Stimulated activated CD4-positive, alpha-beta T cell treated with anti-CD3 and anti-CD28 coated beads, Interleukin-1b, Interleukin-23, amount 100 ng/mL, for 1 hour (primary cell): ENCODE results near the gene CXorf65.

Experiments used
- DNase-seq, 2 donors: peaks; one replicate each; pipeline ENCODE4 v3.0.0-alpha.2; 2020; ENCODE audit warnings: low read depth in 2 of 2

Gene CXorf65

GRCh38 chrX:71107245-71107644, 705 bp upstream of the CXorf65 start:
- no peak for DNase-seq

GRCh38 chrX:71105628-71106027, 912 bp downstream of the CXorf65 start:
- DNase-seq, result no peak

- DNase-seq, result no peak
Observed at GRCh38 chrX:71103110-71103983, 3.2 kb downstream of the CXorf65 start.

GRCh38 chrX:71102292-71102691, 4.2 kb downstream of the CXorf65 start:
- DNase-seq, result no peak

- DNase-seq, result no peak
Observed at GRCh38 chrX:71100581-71101505, 5.7 kb downstream of the CXorf65 start.

GRCh38 chrX:71099736-71100135, 6.8 kb downstream of the CXorf65 start:
- DNase-seq, result no peak

GRCh38 chrX:71098951-71099506, 7.5 kb downstream of the CXorf65 start:
- DNase-seq, result no peak

- peak; percentile 50 to 52 for DNase-seq
Observed at GRCh38 chrX:71098302-71098701, 8.2 kb downstream of the CXorf65 start.

GRCh38 chrX:71096760-71097032, 9.8 kb downstream of the CXorf65 start:
- DNase-seq, result no peak

- DNase-seq, result no peak
Observed at GRCh38 chrX:71095981-71096759, 10.4 kb downstream of the CXorf65 start.

- peak; percentile 57 to 65 for DNase-seq
Observed at GRCh38 chrX:71095555-71095980, 11.0 kb downstream of the CXorf65 start, which contains the start of gene FOXO4. TSS of gene FOXO4 (plus strand) at chrX:71095851. CDS start at chrX:71096529, 678 bp downstream.

GRCh38 chrX:71095033-71095432, 11.5 kb downstream of the CXorf65 start:
- DNase-seq, result no peak

- no peak for DNase-seq
Observed at GRCh38 chrX:71091263-71091662, 15.3 kb downstream of the CXorf65 start.

GRCh38 chrX:71085900-71086299, 20.6 kb downstream of the CXorf65 start:
- no peak for DNase-seq

- DNase-seq, result no peak
Observed at GRCh38 chrX:71082822-71083221, 23.7 kb downstream of the CXorf65 start.

GRCh38 chrX:71082124-71082647, 24.4 kb downstream of the CXorf65 start:
- no peak for DNase-seq

GRCh38 chrX:71081330-71082123, 25.0 kb downstream of the CXorf65 start:
- DNase-seq, result no peak

- DNase-seq, result no peak
Observed at GRCh38 chrX:71070531-71070930, 36.0 kb downstream of the CXorf65 start.

GRCh38 chrX:71068044-71068918, 38.3 kb downstream of the CXorf65 start, which contains the start of gene SNX12:
TSS of gene SNX12 (minus strand) at chrX:71068334. CDS start at chrX:71068306, 28 bp downstream.
- DNase-seq, result peak; percentile 63 to 71
